ENCODE data around the gene XPR1. TPM values are rescaled to one million over a fixed set of nuclear protein-coding genes. Genes with fewer than 3 reads are reported as not detected.

The XPR1 gene
- total RNA-seq, 3 donors from 2014 or later (not counting 1 experiment from before 2014, with no cell fraction given), result 14.8 to 18.2 (median 16.7) TPM

GRCh38 chr1:180917306-180918065 lies 285.7 kb downstream of the XPR1 start:
- ATAC-seq (no peak), DNase-seq (no peak)
- Histone ChIP-seq H3K4me3 (ENCODE audit: low read length) (no peak overlapping the region), H3K27ac (ENCODE audit: low read length) (no peak overlapping the region), H3K36me3 (ENCODE audit: control insufficient read depth, insufficient read depth, low read length) (no peaks in the 10 kb centered on the region), H3K9me3 (ENCODE audit: control insufficient read depth, insufficient read depth, low read length) (no peaks in the 10 kb centered on the region), H3K27me3 (ENCODE audit: control insufficient read depth, insufficient read depth, low read length) (no peaks in the 10 kb centered on the region), H3K4me1 (ENCODE audit: control insufficient read depth, insufficient read depth, low read length) (no peaks in the 10 kb centered on the region)
- TF ChIP-seq CTCF (IDR thresholded peaks at IDR 0.05), result no peak
- no peaks in the 10 kb centered on the region for H3K4me1 Mint-ChIP-seq
- H3K9me3 Mint-ChIP-seq, result no peaks in the 10 kb centered on the region
- peaks cover 13 to 18% of the 10 kb centered on the region in 2 donors for H3K27me3 Mint-ChIP-seq (ENCODE audit: low read depth in 2 of 2)
- intact Hi-C loops (cut with micrococcal nuclease), result no loop called here
- no peaks in the 10 kb centered on the region for H3K36me3 Mint-ChIP-seq
- WGBS (ENCODE audit: insufficient coverage), result 94% methylated on average over 12 of the region's 12 CpGs
- H3K27ac Mint-ChIP-seq, result no peak overlapping the region
- H3K4me3 Mint-ChIP-seq, result no peak overlapping the region

- H3K4me3 ChIP-seq (ENCODE audit: low read length), result no peak overlapping the region
- WGBS (ENCODE audit: insufficient coverage), result 73% methylated on average over 10 of the region's 10 CpGs
- no peak for TF ChIP-seq CTCF (IDR thresholded peaks at IDR 0.05)
- no peaks in the 10 kb centered on the region for H3K27me3 ChIP-seq (ENCODE audit: control insufficient read depth, insufficient read depth, low read length)
- no peaks in the 10 kb centered on the region for H3K4me1 ChIP-seq (ENCODE audit: control insufficient read depth, insufficient read depth, low read length)
- ATAC-seq (no peak), DNase-seq (no peak)
- no peaks in the 10 kb centered on the region for H3K36me3 ChIP-seq (ENCODE audit: control insufficient read depth, insufficient read depth, low read length)
- intact Hi-C loops (cut with micrococcal nuclease), result no loop called here
- no peak overlapping the region for H3K27ac ChIP-seq (ENCODE audit: low read length)
- peaks cover 11 to 15% of the 10 kb centered on the region in 2 donors for H3K27me3 Mint-ChIP-seq (ENCODE audit: low read depth in 2 of 2)
- no peak overlapping the region for H3K4me3 Mint-ChIP-seq
- no peak overlapping the region for H3K27ac Mint-ChIP-seq
- no peaks in the 10 kb centered on the region for H3K36me3 Mint-ChIP-seq
- no peaks in the 10 kb centered on the region for H3K9me3 ChIP-seq (ENCODE audit: control insufficient read depth, insufficient read depth, low read length)
- no peaks in the 10 kb centered on the region for H3K4me1 Mint-ChIP-seq
- no peaks in the 10 kb centered on the region for H3K9me3 Mint-ChIP-seq
Observed at GRCh38 chr1:180918519-180918918, 286.7 kb downstream of the XPR1 start.

DNA sequence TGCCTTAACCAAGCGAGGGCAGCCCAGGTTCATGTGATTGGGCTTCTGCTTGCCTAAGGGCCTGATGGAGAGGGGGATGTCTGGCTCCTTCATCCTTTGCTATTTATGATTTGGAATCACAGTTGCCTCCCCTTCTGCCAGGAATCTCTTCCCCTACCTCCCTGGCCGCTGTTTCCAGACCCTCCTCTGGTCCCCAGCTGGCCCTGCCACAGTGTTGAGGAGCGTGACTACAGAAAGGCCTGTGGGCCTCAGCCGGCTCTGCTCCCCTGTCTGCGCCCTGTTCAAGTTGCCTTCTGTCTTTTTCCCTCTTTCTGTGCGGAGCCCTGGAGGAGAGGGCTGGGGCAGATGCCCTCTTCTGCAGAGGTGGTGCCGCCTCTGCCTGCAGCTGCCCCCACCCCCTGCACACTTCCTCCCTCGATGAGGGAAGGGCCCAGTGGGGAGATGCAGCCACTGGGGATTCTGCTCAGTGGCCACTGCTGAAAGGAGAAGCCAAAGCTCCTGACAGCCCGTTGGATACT lies 287.4 kb downstream of the XPR1 start:
- H3K4me3 Mint-ChIP-seq, result no peak overlapping the region
- no peaks in the 10 kb centered on the region for H3K9me3 ChIP-seq (ENCODE audit: control insufficient read depth, insufficient read depth, low read length)
- intact Hi-C loops (cut with micrococcal nuclease), result no loop called here
- H3K27ac ChIP-seq (ENCODE audit: low read length), result no peak overlapping the region
- no peak overlapping the region for H3K4me3 ChIP-seq (ENCODE audit: low read length)
- DNase-seq (no peak), ATAC-seq (no peak)
- no peaks in the 10 kb centered on the region for H3K36me3 ChIP-seq (ENCODE audit: control insufficient read depth, insufficient read depth, low read length)
- no peaks in the 10 kb centered on the region for H3K27me3 ChIP-seq (ENCODE audit: control insufficient read depth, insufficient read depth, low read length)
- no peak for TF ChIP-seq CTCF (IDR thresholded peaks at IDR 0.05)
- H3K9me3 Mint-ChIP-seq, result no peaks in the 10 kb centered on the region
- no peaks in the 10 kb centered on the region for H3K36me3 Mint-ChIP-seq
- no peaks in the 10 kb centered on the region for H3K4me1 ChIP-seq (ENCODE audit: control insufficient read depth, insufficient read depth, low read length)
- H3K27me3 Mint-ChIP-seq (ENCODE audit: low read depth in 2 of 2), result peaks cover 4 to 8% of the 10 kb centered on the region in 2 donors
- no peaks in the 10 kb centered on the region for H3K4me1 Mint-ChIP-seq
- 76% methylated on average over 9 of the region's 9 CpGs for whole genome bisulfite sequencing (ENCODE audit: insufficient coverage)
- H3K27ac Mint-ChIP-seq, result no peak overlapping the region

Measured in natural killer cell (primary cell).